Prostate gland (tissue), 2 donors: ENCODE results near the gene MRGPRE. TPM values are rescaled to one million over a fixed set of nuclear protein-coding genes. Genes with fewer than 3 reads are reported as not detected.

Experiments
- DNase-seq: peaks from one replicate; pipeline ENCODE4 v3.0.0-alpha.2; 2019; ENCODE audit warnings: low spot score
- H3K27ac ChIP-seq, 2 donors: fragments of 200-600 bp; sonication (generic); 2 replicates each; pipeline ENCODE4 v1.5.1; 2017 to 2019
- H3K27me3 ChIP-seq: fragments of 200-600 bp; sonication (generic); replicated peaks from 2 replicates; pipeline ENCODE4 v1.5.1; 2019; ENCODE audit not compliant: insufficient read depth
- H3K36me3 ChIP-seq, 2 donors: fragments of 200-600 bp; sonication (generic); 1 replicate in 1 of 2; 2 replicates in 1 of 2; pipeline versions ENCODE4 v1.5.1 to v1.8.1; 2017 to 2019
- H3K4me1 ChIP-seq: fragments of 200-600 bp; sonication (generic); replicated peaks from 2 replicates; pipeline ENCODE4 v1.5.1; 2019
- H3K4me3 ChIP-seq, 2 donors: fragments of 200-600 bp; sonication (generic); 2 replicates each; pipeline ENCODE4 v1.5.1; 2017 to 2019
- H3K9me3 ChIP-seq: fragments of 200-600 bp; sonication (generic); 2 replicates; pipeline ENCODE4 v1.5.1; 2017
- POLR2A ChIP-seq: fragments of 450-650 bp; IDR thresholded peaks from one replicate; pipeline ENCODE4 v1.6.1; 2016; ENCODE audit warnings: antibody characterized with exemption, mild to moderate bottlenecking
- POLR2AphosphoS5 ChIP-seq: sonication (generic); formaldehyde crosslinking; IDR thresholded peaks from one replicate; pipeline ENCODE4 v1.6.1; 2017; ENCODE audit warnings: antibody characterized with exemption
- WGBS: methylation state at CpG from one replicate; pipeline ENCODE4 v1.1.5; 2018; 5-methylcytosine and 5-hydroxymethylcytosine counted together
- intact Hi-C: fragments of 100-400 bp; cut with DNase I; formaldehyde crosslinking; loops from one replicate; pipeline ENCODE4 v1.14.2; 2022
- total RNA-seq, 2 donors: library from RNA; depleted of rRNA; stranded (reverse); fragments of >200 nt; gene quantifications; one replicate each; pipeline ENCODE4 v1.1.0, GENCODE V29; 2016
- TF ChIP-seq, protein P1 (sequence below), 4 experiments: fragments of 200-600 bp in 2 of 4; fragments of 450-650 bp in 2 of 4; sonication (generic) in 2 of 4; IDR thresholded peaks; 1 replicate in 3 of 4; 2 replicates in 1 of 4; pipeline ENCODE4 v1.5.1; 2016 to 2019; ENCODE audit warnings: antibody characterized with exemption in 4 of 4, mild to moderate bottlenecking in 2 of 4, moderate library complexity in 2 of 4

The MRGPRE gene
- total RNA-seq, 2 donors from 2014 or later: 1.0 TPM; not detected in 1

DNA sequence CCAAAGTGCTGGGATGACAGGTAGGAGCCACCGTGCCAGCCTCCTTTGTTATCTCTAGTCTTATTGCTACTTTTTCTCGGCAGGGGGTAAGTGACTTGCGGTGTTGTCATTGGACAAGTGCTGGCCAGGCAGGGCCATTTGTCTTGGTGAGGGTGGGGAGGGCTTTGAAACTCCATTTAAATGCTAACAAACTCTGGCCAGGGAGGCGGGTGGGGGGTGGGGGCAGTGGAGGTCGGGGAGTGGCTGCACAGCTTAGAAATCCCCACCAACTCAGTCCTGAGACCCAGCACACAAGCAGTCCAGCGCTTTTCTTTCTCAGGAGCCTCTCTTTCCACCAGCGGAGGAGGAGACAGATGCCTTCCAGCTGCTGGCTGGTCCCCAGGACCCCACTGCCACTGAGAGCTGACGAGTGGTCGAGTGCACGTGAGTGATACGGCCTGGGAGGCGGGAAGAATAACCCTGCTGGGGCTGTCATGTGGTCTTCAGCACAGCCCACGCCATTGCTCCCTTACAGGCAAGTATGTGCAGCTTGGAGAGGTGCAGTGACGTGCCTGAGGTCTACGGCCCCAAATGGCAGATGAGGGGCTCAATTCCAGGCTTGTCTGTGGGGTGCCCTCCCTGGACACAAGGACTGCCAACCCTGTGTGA is 42.9 kb downstream of the MRGPRE start:
- 71% methylated on average over 15 of the region's 15 CpGs for WGBS
- Histone ChIP-seq H3K9me3 (no peaks in the 10 kb centered on the region), H3K4me3 (no peak overlapping the region), H3K36me3 (no peaks in the 10 kb centered on the region), H3K27ac (no peak overlapping the region), H3K4me1 (no peaks in the 10 kb centered on the region), H3K27me3 (no peaks in the 10 kb centered on the region)
- TF ChIP-seq, protein P1, sequence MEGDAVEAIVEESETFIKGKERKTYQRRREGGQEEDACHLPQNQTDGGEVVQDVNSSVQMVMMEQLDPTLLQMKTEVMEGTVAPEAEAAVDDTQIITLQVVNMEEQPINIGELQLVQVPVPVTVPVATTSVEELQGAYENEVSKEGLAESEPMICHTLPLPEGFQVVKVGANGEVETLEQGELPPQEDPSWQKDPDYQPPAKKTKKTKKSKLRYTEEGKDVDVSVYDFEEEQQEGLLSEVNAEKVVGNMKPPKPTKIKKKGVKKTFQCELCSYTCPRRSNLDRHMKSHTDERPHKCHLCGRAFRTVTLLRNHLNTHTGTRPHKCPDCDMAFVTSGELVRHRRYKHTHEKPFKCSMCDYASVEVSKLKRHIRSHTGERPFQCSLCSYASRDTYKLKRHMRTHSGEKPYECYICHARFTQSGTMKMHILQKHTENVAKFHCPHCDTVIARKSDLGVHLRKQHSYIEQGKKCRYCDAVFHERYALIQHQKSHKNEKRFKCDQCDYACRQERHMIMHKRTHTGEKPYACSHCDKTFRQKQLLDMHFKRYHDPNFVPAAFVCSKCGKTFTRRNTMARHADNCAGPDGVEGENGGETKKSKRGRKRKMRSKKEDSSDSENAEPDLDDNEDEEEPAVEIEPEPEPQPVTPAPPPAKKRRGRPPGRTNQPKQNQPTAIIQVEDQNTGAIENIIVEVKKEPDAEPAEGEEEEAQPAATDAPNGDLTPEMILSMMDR (IDR thresholded peaks at IDR 0.05): no peak
- TF ChIP-seq POLR2A: no peak
- no peak for TF ChIP-seq POLR2AphosphoS5
- intact Hi-C loops: no loop called here
- DNase-seq: no peak

DNA sequence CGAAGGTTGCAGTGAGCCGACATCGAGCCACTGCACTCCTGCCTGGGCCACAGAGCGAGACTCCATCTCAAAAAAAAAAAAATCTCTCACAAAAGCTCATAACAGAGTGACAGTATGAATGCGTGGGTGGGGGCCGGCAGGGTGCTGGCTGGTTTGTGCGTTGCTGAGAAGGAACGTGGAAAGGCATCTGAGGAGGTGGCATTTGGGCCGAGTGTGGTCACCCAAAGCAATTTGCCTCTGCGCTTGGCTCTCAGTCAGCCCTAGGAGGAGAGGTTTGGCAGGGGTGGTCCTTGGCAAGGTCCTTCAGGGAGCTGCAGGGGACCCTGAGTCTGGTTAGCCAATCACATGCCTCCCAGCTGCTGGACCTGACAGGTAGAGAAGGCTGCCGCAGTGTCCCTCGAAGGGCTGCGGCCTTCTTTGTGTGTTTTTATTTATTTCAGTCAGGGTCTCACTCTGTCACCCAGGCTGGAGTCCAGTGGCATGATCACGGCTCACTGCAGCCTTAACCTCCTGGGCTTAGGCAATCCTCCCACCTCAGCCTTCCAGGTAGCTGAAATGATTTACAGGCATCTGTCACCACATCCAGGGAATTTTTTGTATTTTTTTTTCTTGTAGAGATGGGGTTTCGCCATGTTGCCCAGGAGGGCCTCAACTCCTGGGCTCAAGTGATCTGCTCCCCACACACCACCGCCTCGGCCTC is 43.6 kb downstream of the MRGPRE start:
- Histone ChIP-seq H3K36me3 (no peaks in the 10 kb centered on the region), H3K27ac (no peak overlapping the region), H3K4me3 (no peak overlapping the region), H3K9me3 (no peaks in the 10 kb centered on the region), H3K4me1 (no peaks in the 10 kb centered on the region), H3K27me3 (no peaks in the 10 kb centered on the region)
- intact Hi-C loops: no loop called here
- DNase-seq: no peak
- TF ChIP-seq POLR2A (no peak), POLR2AphosphoS5 (no peak)
- TF ChIP-seq, protein P1 (IDR thresholded peaks at IDR 0.05): no peak
- WGBS: 89% methylated on average over 17 of the region's 17 CpGs

DNA sequence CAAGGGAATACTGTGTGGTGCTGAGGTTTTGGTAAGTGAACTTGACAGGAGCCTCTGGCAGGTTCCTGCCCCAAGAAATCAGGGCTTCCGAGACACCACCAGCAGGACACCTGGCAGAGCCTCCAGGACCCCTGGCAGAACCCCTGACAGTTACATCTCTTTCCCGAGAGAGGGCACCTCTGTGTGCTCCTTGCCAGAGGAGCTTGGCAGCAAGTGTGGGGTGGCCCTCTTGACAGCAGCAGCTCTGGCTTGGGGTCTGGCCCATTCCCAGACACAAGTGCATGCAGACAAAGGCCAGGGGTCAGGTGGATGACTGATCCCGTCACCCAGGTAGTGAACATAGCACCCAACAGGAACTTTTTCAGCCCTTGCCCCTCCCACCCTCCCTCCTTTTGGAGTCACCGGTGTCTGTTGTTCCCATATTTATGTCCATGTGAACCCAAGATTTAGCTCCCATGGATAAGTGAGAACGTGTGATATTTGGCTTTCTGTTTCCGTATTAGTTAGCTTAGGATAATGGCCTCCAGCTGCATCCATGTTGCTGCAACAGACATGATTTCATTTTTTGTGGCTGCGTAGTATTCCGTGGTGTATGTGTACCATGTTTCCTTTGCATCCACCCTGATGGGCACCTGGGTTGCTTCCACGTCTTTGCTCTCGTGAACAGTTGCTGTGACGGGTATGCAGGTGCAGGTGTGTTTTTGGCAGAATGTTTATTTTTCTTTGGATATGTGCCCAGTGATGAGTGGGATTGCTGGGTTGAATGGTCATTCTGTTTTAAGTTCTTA is 45.9 kb downstream of the MRGPRE start:
- Histone ChIP-seq H3K4me3 (no peak overlapping the region), H3K36me3 (no peaks in the 10 kb centered on the region), H3K27me3 (no peaks in the 10 kb centered on the region), H3K4me1 (no peaks in the 10 kb centered on the region), H3K9me3 (no peaks in the 10 kb centered on the region), H3K27ac (no peak overlapping the region)
- DNase-seq: no peak
- TF ChIP-seq, protein P1 (IDR thresholded peaks at IDR 0.05): no peak
- no peak for TF ChIP-seq POLR2A
- TF ChIP-seq POLR2AphosphoS5: no peak
- intact Hi-C loops: no loop called here
- WGBS: 89% methylated on average over 11 of the region's 11 CpGs

DNA sequence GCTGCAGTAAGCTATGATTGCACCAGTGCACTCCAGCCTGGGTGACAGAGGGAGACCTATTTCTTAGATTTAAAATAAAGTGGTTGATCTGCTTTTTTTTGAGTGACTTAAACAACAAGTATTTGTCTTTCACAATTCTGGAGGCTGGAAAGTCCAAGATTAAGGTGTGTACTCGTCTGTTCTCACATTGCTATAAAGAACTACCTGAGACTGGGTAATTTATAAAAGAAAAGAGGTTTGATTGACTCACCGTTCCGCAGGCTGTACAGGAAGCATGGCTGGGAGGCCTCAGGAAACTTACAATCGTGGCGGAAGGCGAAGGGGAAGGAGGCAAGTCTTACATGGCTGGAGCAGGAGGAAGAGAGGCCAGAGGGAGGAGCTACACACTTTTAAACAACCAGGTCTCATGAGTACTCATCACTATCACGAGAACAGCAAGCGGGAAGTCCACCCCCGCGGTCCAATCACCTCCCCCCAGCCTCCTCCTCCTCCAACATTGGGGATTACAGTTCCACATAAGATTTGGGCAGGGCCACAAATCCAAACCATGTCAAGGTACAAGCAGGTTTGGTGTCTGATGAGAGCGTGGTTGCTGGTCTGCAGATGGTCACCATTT is 47.4 kb downstream of the MRGPRE start:
- Histone ChIP-seq H3K9me3 (no peaks in the 10 kb centered on the region), H3K27ac (no peak overlapping the region), H3K4me1 (no peaks in the 10 kb centered on the region), H3K4me3 (no peak overlapping the region), H3K27me3 (no peaks in the 10 kb centered on the region), H3K36me3 (no peaks in the 10 kb centered on the region)
- WGBS: 86% methylated on average over 11 of the region's 11 CpGs
- TF ChIP-seq POLR2A (no peak), POLR2AphosphoS5 (no peak)
- TF ChIP-seq, protein P1 (IDR thresholded peaks at IDR 0.05): no peak
- intact Hi-C loops: no loop called here
- no peak for DNase-seq
